ENCODE measurements around the gene MUC4. TPM values are rescaled to one million over a fixed set of nuclear protein-coding genes. Genes with fewer than 3 reads are reported as not detected.

MUC4 gene
- total and polyA plus RNA-seq, 9 of the 15 experiments (the other 6 are each of a cell fraction or from before 2014, with no cell fraction given), result under 0.01 to 0.21 (median 0.10) TPM; not detected in 4

DNA sequence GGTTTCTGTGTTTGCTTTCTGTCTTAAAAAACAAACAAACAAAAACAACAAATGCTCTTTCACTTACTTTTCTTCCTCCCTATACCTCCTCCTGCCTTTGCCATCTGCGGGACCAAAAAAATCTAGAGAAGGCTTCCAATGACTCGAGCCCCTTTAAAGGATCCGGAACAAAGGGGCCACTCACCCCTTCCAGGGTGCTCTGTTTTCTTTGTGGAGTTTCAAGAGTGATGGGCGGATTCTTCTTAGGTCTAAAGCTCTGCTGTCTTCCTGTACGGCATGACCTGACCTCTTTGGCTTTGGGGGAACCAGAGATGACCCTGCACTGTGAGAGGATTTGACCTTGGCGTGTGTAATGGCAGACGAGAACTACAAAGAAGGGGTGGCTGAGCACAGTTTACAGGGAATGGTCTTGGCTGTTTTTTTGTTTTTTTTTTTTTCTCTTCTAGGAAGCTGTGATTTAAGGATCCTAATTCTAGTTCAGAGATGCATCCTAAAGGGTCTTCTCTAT is 93.2 kb downstream of the MUC4 start (continued):
- TF ChIP-seq, protein P1, sequence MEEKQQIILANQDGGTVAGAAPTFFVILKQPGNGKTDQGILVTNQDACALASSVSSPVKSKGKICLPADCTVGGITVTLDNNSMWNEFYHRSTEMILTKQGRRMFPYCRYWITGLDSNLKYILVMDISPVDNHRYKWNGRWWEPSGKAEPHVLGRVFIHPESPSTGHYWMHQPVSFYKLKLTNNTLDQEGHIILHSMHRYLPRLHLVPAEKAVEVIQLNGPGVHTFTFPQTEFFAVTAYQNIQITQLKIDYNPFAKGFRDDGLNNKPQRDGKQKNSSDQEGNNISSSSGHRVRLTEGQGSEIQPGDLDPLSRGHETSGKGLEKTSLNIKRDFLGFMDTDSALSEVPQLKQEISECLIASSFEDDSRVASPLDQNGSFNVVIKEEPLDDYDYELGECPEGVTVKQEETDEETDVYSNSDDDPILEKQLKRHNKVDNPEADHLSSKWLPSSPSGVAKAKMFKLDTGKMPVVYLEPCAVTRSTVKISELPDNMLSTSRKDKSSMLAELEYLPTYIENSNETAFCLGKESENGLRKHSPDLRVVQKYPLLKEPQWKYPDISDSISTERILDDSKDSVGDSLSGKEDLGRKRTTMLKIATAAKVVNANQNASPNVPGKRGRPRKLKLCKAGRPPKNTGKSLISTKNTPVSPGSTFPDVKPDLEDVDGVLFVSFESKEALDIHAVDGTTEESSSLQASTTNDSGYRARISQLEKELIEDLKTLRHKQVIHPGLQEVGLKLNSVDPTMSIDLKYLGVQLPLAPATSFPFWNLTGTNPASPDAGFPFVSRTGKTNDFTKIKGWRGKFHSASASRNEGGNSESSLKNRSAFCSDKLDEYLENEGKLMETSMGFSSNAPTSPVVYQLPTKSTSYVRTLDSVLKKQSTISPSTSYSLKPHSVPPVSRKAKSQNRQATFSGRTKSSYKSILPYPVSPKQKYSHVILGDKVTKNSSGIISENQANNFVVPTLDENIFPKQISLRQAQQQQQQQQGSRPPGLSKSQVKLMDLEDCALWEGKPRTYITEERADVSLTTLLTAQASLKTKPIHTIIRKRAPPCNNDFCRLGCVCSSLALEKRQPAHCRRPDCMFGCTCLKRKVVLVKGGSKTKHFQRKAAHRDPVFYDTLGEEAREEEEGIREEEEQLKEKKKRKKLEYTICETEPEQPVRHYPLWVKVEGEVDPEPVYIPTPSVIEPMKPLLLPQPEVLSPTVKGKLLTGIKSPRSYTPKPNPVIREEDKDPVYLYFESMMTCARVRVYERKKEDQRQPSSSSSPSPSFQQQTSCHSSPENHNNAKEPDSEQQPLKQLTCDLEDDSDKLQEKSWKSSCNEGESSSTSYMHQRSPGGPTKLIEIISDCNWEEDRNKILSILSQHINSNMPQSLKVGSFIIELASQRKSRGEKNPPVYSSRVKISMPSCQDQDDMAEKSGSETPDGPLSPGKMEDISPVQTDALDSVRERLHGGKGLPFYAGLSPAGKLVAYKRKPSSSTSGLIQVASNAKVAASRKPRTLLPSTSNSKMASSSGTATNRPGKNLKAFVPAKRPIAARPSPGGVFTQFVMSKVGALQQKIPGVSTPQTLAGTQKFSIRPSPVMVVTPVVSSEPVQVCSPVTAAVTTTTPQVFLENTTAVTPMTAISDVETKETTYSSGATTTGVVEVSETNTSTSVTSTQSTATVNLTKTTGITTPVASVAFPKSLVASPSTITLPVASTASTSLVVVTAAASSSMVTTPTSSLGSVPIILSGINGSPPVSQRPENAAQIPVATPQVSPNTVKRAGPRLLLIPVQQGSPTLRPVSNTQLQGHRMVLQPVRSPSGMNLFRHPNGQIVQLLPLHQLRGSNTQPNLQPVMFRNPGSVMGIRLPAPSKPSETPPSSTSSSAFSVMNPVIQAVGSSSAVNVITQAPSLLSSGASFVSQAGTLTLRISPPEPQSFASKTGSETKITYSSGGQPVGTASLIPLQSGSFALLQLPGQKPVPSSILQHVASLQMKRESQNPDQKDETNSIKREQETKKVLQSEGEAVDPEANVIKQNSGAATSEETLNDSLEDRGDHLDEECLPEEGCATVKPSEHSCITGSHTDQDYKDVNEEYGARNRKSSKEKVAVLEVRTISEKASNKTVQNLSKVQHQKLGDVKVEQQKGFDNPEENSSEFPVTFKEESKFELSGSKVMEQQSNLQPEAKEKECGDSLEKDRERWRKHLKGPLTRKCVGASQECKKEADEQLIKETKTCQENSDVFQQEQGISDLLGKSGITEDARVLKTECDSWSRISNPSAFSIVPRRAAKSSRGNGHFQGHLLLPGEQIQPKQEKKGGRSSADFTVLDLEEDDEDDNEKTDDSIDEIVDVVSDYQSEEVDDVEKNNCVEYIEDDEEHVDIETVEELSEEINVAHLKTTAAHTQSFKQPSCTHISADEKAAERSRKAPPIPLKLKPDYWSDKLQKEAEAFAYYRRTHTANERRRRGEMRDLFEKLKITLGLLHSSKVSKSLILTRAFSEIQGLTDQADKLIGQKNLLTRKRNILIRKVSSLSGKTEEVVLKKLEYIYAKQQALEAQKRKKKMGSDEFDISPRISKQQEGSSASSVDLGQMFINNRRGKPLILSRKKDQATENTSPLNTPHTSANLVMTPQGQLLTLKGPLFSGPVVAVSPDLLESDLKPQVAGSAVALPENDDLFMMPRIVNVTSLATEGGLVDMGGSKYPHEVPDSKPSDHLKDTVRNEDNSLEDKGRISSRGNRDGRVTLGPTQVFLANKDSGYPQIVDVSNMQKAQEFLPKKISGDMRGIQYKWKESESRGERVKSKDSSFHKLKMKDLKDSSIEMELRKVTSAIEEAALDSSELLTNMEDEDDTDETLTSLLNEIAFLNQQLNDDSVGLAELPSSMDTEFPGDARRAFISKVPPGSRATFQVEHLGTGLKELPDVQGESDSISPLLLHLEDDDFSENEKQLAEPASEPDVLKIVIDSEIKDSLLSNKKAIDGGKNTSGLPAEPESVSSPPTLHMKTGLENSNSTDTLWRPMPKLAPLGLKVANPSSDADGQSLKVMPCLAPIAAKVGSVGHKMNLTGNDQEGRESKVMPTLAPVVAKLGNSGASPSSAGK (IDR thresholded peaks at IDR 0.05), result no peak
- TF ChIP-seq BMI1 (IDR thresholded peaks at IDR 0.05; ENCODE audit: low read length) (peak; percentile 13; the same call in 1 of the 2 replicates), PHF21A (IDR thresholded peaks at IDR 0.05; ENCODE audit: borderline replicate concordance, low read depth) (0 out of 2 replicates have a peak, but pooled peaks have one; percentile 51), ZNF79 (CRISPR knock-in tag; IDR thresholded peaks at IDR 0.05; ENCODE audit: low read depth) (no peak), BRD9 (IDR thresholded peaks at IDR 0.05; ENCODE audit: low read depth, partially characterized antibody) (no peak)

All from K562 (cell line).